GM12878 (cell line): ENCODE data around the gene PPBP. TPM values are rescaled to one million over a fixed set of nuclear protein-coding genes. Genes with fewer than 3 reads are reported as not detected.

ENCODE experiments used
- ATAC-seq: fragments of 200-7000 bp; cut with Tn5 transposase; 3 replicates; pipeline ENCODE4 v1.9.1; 2020; ENCODE audit warnings: mild to moderate bottlenecking, moderate library complexity
- Bru-seq: library from RNA; stranded (reverse); fragments of 400-500 nt; gene quantifications from one replicate; lab custom pipeline; 2021; lab: Mats Ljungman, UMichigan
- BruChase-seq, 2 experiments: library from RNA; stranded (reverse); fragments of 400-500 nt; gene quantifications; one replicate each; lab custom pipeline; 2021; lab: Mats Ljungman, UMichigan
- BruUV-seq: library from RNA; stranded (reverse); fragments of 400-500 nt; replicated peaks from 2 replicates; lab custom pipeline; 2021; lab: Mats Ljungman, UMichigan
- CTCF ChIA-PET: fragments of 300-600 bp; sonication (Branson Sonifier 250); formaldehyde crosslinking; extraction: SDS; loops from one replicate; lab custom pipeline; 2021; ENCODE audit warnings: inconsistent platforms; lab: Yijun Ruan, JAX
- POLR2A ChIA-PET: fragments of 350-600 bp; formaldehyde crosslinking; extraction: SDS; loops from one replicate; lab custom pipeline; 2021; ENCODE audit warnings: inconsistent platforms; lab: Charles Lee
- RAD21 ChIA-PET: fragments of 300-600 bp; sonication (Branson Sonifier 250); formaldehyde crosslinking; loops from one replicate; lab custom pipeline; 2023; ENCODE audit warnings: antibody characterized with exemption; ENCODE audit not compliant: unreplicated experiment; lab: Charles Lee
- SMC1A ChIA-PET: fragments of 300-600 bp; sonication (Branson Sonifier 250); formaldehyde crosslinking; loops from one replicate; lab custom pipeline; 2023; ENCODE audit not compliant: unreplicated experiment, uncharacterized antibody; lab: Charles Lee
- DNase-seq: peaks from one replicate; pipeline ENCODE4 v3.0.0-alpha.2; 2011; ENCODE audit warnings: low read depth, low spot score
- FAIRE-seq: peaks from 3 replicates; lab custom pipeline; 2011; peaks lifted over from hg19 to GRCh38; lab: Jason Lieb, UNC
- H2AFZ ChIP-seq: 2 replicates; pipeline ENCODE4 v1.6.0; 2011; ENCODE audit warnings: low read depth, low read length, control low read depth; ENCODE audit not compliant: control insufficient read depth
- H3K27ac ChIP-seq: 2 replicates; pipeline ENCODE4 v1.5.1; 2011; ENCODE audit warnings: control low read depth; ENCODE audit not compliant: control insufficient read depth, insufficient read depth
- H3K27me3 ChIP-seq, 2 experiments: replicated peaks in 1 of 2; 2 replicates each; pipeline versions ENCODE4 v1.6.0 to v1.6.1; 2011; ENCODE audit warnings: low read length in 1 of 2; ENCODE audit not compliant: control insufficient read depth in 2 of 2, insufficient read depth in 2 of 2
- H3K36me3 ChIP-seq, 2 experiments: 2 replicates each; pipeline ENCODE4 v1.5.1; 2011; ENCODE audit warnings: low read length in 1 of 2; ENCODE audit not compliant: control insufficient read depth in 2 of 2, insufficient read depth in 2 of 2
- H3K4me1 ChIP-seq: 2 replicates; pipeline ENCODE4 v1.6.1; 2011; ENCODE audit warnings: mild to moderate bottlenecking, low read length, moderate library complexity, mixed read lengths; ENCODE audit not compliant: control insufficient read depth, insufficient read depth
- H3K4me2 ChIP-seq: 2 replicates; pipeline ENCODE4 v1.6.0; 2011; ENCODE audit warnings: control low read depth; ENCODE audit not compliant: control insufficient read depth, insufficient read depth
- H3K4me3 ChIP-seq: fragments of 200-600 bp; sonication (generic); 2 replicates; pipeline ENCODE4 v1.5.1; 2016
- H3K79me2 ChIP-seq: 2 replicates; pipeline ENCODE4 v1.6.0; 2011; ENCODE audit warnings: low read length; ENCODE audit not compliant: control insufficient read depth, insufficient read depth
- H3K9ac ChIP-seq: 2 replicates; pipeline ENCODE4 v1.8.0; 2011; ENCODE audit warnings: low read length, control low read depth, mixed read lengths; ENCODE audit not compliant: control insufficient read depth, insufficient read depth
- H3K9me3 ChIP-seq: replicated peaks from 3 replicates; pipeline ENCODE4 v1.5.1; 2011; ENCODE audit warnings: mild to moderate bottlenecking, low read length; ENCODE audit not compliant: control insufficient read depth, insufficient read depth
- H4K20me1 ChIP-seq: 2 replicates; pipeline ENCODE4 v1.6.0; 2011; ENCODE audit not compliant: control insufficient read depth, insufficient read depth
- ATF3 ChIP-seq: IDR thresholded peaks from 2 replicates; pipeline ENCODE4 v1.6.1; 2011; ENCODE audit warnings: low read depth, mild to moderate bottlenecking, low read length, moderate library complexity, borderline replicate concordance; ENCODE audit errors: extremely low read depth
- CREB1 ChIP-seq: IDR thresholded peaks from 2 replicates; pipeline ENCODE4 v1.6.1; 2012; ENCODE audit warnings: low read depth, mild to moderate bottlenecking, inconsistent platforms
- CTCF ChIP-seq, 3 experiments: IDR thresholded peaks in 2 of 3; conservative IDR thresholded peaks in 1 of 3; 2 replicates each; pipeline ENCODE4 v1.5.1; 2011; ENCODE audit warnings: low read depth in 3 of 3, low read length in 3 of 3, mild to moderate bottlenecking in 3 of 3, control low read depth in 2 of 3, moderate library complexity in 2 of 3, inconsistent platforms in 1 of 3, mixed read lengths in 1 of 3; ENCODE audit not compliant: control insufficient read depth in 2 of 3, insufficient read depth in 1 of 3; ENCODE audit errors: extremely low read depth in 1 of 3
- GABPA ChIP-seq: IDR thresholded peaks from 2 replicates; pipeline ENCODE4 v1.6.1; 2014; ENCODE audit warnings: antibody characterized with exemption, low read depth, mild to moderate bottlenecking, inconsistent platforms
- HDAC6 ChIP-seq: fragments of 200-600 bp; sonication (generic); IDR thresholded peaks from one replicate; pipeline ENCODE4 v1.8.0; 2017; ENCODE audit warnings: antibody characterized with exemption; ENCODE audit not compliant: unreplicated experiment
- LARP7 ChIP-seq: fragments of 450-650 bp; IDR thresholded peaks from 2 replicates; pipeline ENCODE4 v1.6.1; 2017; ENCODE audit warnings: mild to moderate bottlenecking
- MXI1 ChIP-seq: fragments of 150-350 bp; IDR thresholded peaks from 2 replicates; pipeline ENCODE4 v1.6.1; 2011; ENCODE audit warnings: low read depth, mild to moderate bottlenecking, inconsistent platforms, low read length, improper control_type of control experiment
- NBN ChIP-seq: fragments of 450-650 bp; IDR thresholded peaks from 2 replicates; pipeline ENCODE4 v1.6.1; 2016
- NR2F1 ChIP-seq: fragments of 450-650 bp; conservative IDR thresholded peaks from 2 replicates; pipeline ENCODE4 v1.6.1; 2017; ENCODE audit warnings: mild to moderate bottlenecking
- POU2F2 ChIP-seq: IDR thresholded peaks from 3 replicates; pipeline ENCODE4 v1.6.1; 2011; ENCODE audit warnings: low read depth, mild to moderate bottlenecking, low read length, borderline replicate concordance
- RAD21 ChIP-seq: IDR thresholded peaks from 2 replicates; pipeline ENCODE4 v1.6.1; 2011; ENCODE audit warnings: mild to moderate bottlenecking, low read depth, low read length, moderate library complexity; ENCODE audit not compliant: insufficient read depth
- SKIL ChIP-seq: fragments of 450-650 bp; IDR thresholded peaks from 2 replicates; pipeline ENCODE4 v1.6.1; 2017; ENCODE audit warnings: mild to moderate bottlenecking, low read depth, inconsistent platforms; ENCODE audit not compliant: poor library complexity, severe bottlenecking
- STAT3 ChIP-seq: IDR thresholded peaks from 2 replicates; pipeline ENCODE4 v1.6.1; 2011; ENCODE audit warnings: low read depth, low read length, improper control_type of control experiment
- ZBTB33 ChIP-seq: fragments of 450-650 bp; IDR thresholded peaks from 2 replicates; pipeline ENCODE4 v1.6.1; 2017; ENCODE audit warnings: mild to moderate bottlenecking
- ZSCAN29 ChIP-seq: fragments of 450-650 bp; IDR thresholded peaks from 2 replicates; pipeline ENCODE4 v1.6.1; 2017; ENCODE audit warnings: mild to moderate bottlenecking, moderate library complexity
- WGBS: methylation state at CpG from one replicate; pipeline ENCODE4 v1.1.6; 2016; ENCODE audit warnings: low lambda C conversion rate; ENCODE audit not compliant: insufficient replicate concordance, insufficient coverage; ENCODE audit errors: missing lambda C conversion rate; 5-methylcytosine and 5-hydroxymethylcytosine counted together
- in situ Hi-C: fragments of 300-500 bp; cut with MboI; formaldehyde crosslinking; loops from 9 replicates; pipeline ENCODE4 v1.14.3; 2018; ENCODE audit warnings: mixed read lengths
- intact Hi-C: fragments of 100-400 bp; cut with micrococcal nuclease; formaldehyde crosslinking; loops from one replicate; pipeline ENCODE4 v1.14.2; 2022; ENCODE audit not compliant: unreplicated experiment
- long read RNA-seq, 2 experiments: library from polyadenylated mRNA; unstranded; transcript quantifications; one replicate each; pipeline ENCODE4 v2.0.0, GENCODE V29; 2019 to 2020
- polyA minus RNA-seq, 3 experiments: library from RNA; depleted of rRNA, polyadenylated mRNA; stranded (reverse); fragments of >200 nt; gene quantifications; 2 replicates each; pipeline ENCODE4 v1.2.3, GENCODE V29; 2011
- polyA plus RNA-seq, 11 experiments: library from polyadenylated mRNA; depleted of rRNA in 4 of 11; unstranded in 6 of 11; stranded (reverse) in 5 of 11; fragments of >200 nt; fragmentation: Nextera tagmentation in 4 of 11; fragmentation: Illumina TruSeq in 1 of 11; extraction: Ambion mirVana in 4 of 11; extraction: Trizol in 1 of 11; gene quantifications; 1 replicate in 1 of 11; 2 replicates in 10 of 11; pipeline versions ENCODE4 v1.2.1 to v1.2.3, GENCODE V29; 2011 to 2016; ENCODE audit warnings: inconsistent platforms in 2 of 11, missing spikeins in 2 of 11, low read depth in 1 of 11
- total RNA-seq, 4 experiments: library from RNA; depleted of rRNA in 3 of 4; stranded (reverse); fragments of >200 nt in 3 of 4; fragmentation: Illumina TruSeq in 1 of 4; extraction: Trizol in 1 of 4; gene quantifications; 2 replicates each; pipeline versions ENCODE4 v1.2.1 to v1.2.3, GENCODE V29; 2013 to 2021

PPBP gene
- not detected in 2 replicates for total RNA-seq (2013; cell fraction: nucleolus; rRNA removed)
- total RNA-seq (2014; rRNA removed) (not detected in 2 replicates), total RNA-seq (2014; rRNA removed; fragmentation: Illumina TruSeq; extraction: Trizol) (not detected in 2 replicates), total RNA-seq (2021) (not detected in 2 replicates), polyA plus RNA-seq (2011; rRNA removed) (not detected in 2 replicates), polyA plus RNA-seq (2014; fragmentation: Illumina TruSeq; extraction: Trizol) (not detected in 2 replicates), polyA plus RNA-seq (2014; fragmentation: Nextera tagmentation; extraction: Ambion mirVana) (not detected), polyA plus RNA-seq (2014; rRNA removed) (not detected in 2 replicates), polyA plus RNA-seq (2016; fragmentation: Nextera tagmentation; extraction: Ambion mirVana) (not detected), polyA minus RNA-seq (2011; rRNA and poly(A)+ RNA removed) (not detected in 2 replicates), Bru-seq, nascent RNA (not detected), BruChase-seq, experiment 1, labeled RNA remaining after a 6-hour chase (not detected), BruChase-seq, experiment 2, labeled RNA remaining after a 2-hour chase (not detected)
- not detected for polyA plus RNA-seq (2011; ENCODE audit: low read depth)
- not detected in 2 replicates for polyA plus RNA-seq (2011; cell fraction: cytosol; rRNA removed)
- not detected in 2 replicates for polyA plus RNA-seq (2011; cell fraction: nucleus; rRNA removed)
- polyA plus RNA-seq (2012) = not detected in 2 replicates
- not detected in 2 replicates for polyA minus RNA-seq (2011; cell fraction: cytosol; rRNA and poly(A)+ RNA removed)
- polyA minus RNA-seq (2011; cell fraction: nucleus; rRNA and poly(A)+ RNA removed) = not detected in 2 replicates
- long read RNA-seq, experiment 1 = 0 reads
- long read RNA-seq, experiment 2 = 0 reads

GRCh38 chr4:73988061-73988460, at the start of gene PPBP:
Gene PPBP, minus strand, starts transcription at chr4:73988190. Its CDS starts 87 bp downstream, at chr4:73988103.
- ChIA-PET POLR2A (no interaction called here), CTCF (no interaction called here), RAD21 (no interaction called here), SMC1A (no interaction called here)
- Histone ChIP-seq H3K9ac (no peak within 1 kb of the TSS), H3K4me3 (no peak within 1 kb of the TSS), H3K4me2 (no peak within 1 kb of the TSS), H3K4me1 (no peaks in the 10 kb centered on the region), H3K79me2 (no peaks in the 10 kb centered on the region), H2AFZ (no peak within 1 kb of the TSS), H3K27me3 (no peaks in the 10 kb centered on the region; a peak in 1 of 4 replicates), H3K9me3 (no peaks in the 10 kb centered on the region), H3K36me3 (no peaks in the 10 kb centered on the region), H4K20me1 (no peaks in the 10 kb centered on the region), H3K27ac (no peak within 1 kb of the TSS)
- in situ Hi-C loops (no loop called here), intact Hi-C loops (no loop called here)
- no TSS peak for BruUV-seq
- FAIRE-seq (no peak), ATAC-seq (no peak), DNase-seq (no peak)
- WGBS = 0% methylated on average over 2 of the region's 2 CpGs
- TF ChIP-seq ZBTB33 (no peak), RAD21 (no peak), CREB1 (no peak), HDAC6 (no peak), MXI1 (no peak), CTCF (IDR thresholded peaks at IDR 0.05 in 2 of 3, conservative IDR thresholded peaks at IDR 0.05 in 1 of 3; ENCODE audit: control insufficient read depth in 2 of 3, extremely low read depth in 1 of 3, insufficient read depth in 1 of 3, low read depth in 3 of 3, low read length in 3 of 3) (no peak), ATF3 (no peak), STAT3 (no peak), POU2F2 (no peak), LARP7 (no peak), NR2F1 (no peak), SKIL (no peak), NBN (no peak), GABPA (no peak), ZSCAN29 (no peak)
